GM19238 (cell line): ENCODE data around the gene SLC28A1.

Source experiments
- DNase-seq: peaks from one replicate; pipeline ENCODE4 v3.0.0; 2011; ENCODE audit warnings: low spot score; ENCODE audit not compliant: insufficient read length

SLC28A1 gene

GRCh38 chr15:84991014-84991712, 106.7 kb downstream of the SLC28A1 start:
- no peak for DNase-seq

GRCh38 chr15:84992157-84992944, 107.9 kb downstream of the SLC28A1 start:
- no peak for DNase-seq
